SK-N-SH (cell line): ENCODE data around the gene NME9. TPM values are rescaled to one million over a fixed set of nuclear protein-coding genes. Genes with fewer than 3 reads are reported as not detected.

Experiments
- CTCF ChIA-PET: fragments of 300-600, 350-600 bp; formaldehyde crosslinking; extraction: SDS; loops from one replicate; lab custom pipeline; 2021; lab: Yijun Ruan, JAX
- POLR2A ChIA-PET: fragments of 350-600 bp; sonication (Branson Sonifier 250); formaldehyde crosslinking; extraction: SDS; loops from one replicate; lab custom pipeline; 2020; ENCODE audit warnings: antibody characterized with exemption, inconsistent platforms; lab: Yijun Ruan, JAX
- DNase-seq: peaks from one replicate; pipeline ENCODE4 v3.0.0; 2012
- H2AFZ ChIP-seq: fragments of 200-600 bp; sonication (generic); 2 replicates; pipeline ENCODE4 v1.8.1; 2016; ENCODE audit warnings: antibody characterized with exemption, mild to moderate bottlenecking, low read depth
- H3F3A ChIP-seq: fragments of 200-600 bp; sonication (generic); replicated peaks from 2 replicates; pipeline ENCODE3; 2016; ENCODE audit warnings: antibody characterized with exemption, mild to moderate bottlenecking; ENCODE audit not compliant: insufficient read depth
- H3K27ac ChIP-seq, 2 experiments: fragments of 200-500 bp in 1 of 2; fragments of 200-600 bp in 1 of 2; sonication (Bioruptor generic) in 1 of 2; sonication (generic), shearing (Covaris generic) in 1 of 2; 2 replicates each; pipeline versions ENCODE4 v1.5.1 to v1.6.1; 2014 to 2016; ENCODE audit warnings: low read depth in 2 of 2, inconsistent platforms in 1 of 2, low read length in 1 of 2, mild to moderate bottlenecking in 1 of 2, mixed read lengths in 1 of 2
- H3K27me3 ChIP-seq: fragments of 200-600 bp; sonication (generic), shearing (Covaris generic); 2 replicates; pipeline ENCODE4 v1.6.1; 2016; ENCODE audit warnings: mixed run types; ENCODE audit not compliant: insufficient read depth
- H3K36me3 ChIP-seq, 2 experiments: fragments of 200-500 bp in 1 of 2; fragments of 200-600 bp in 1 of 2; sonication (Bioruptor generic) in 1 of 2; sonication (generic) in 1 of 2; replicated peaks in 1 of 2; 2 replicates each; pipeline versions ENCODE3 to v1.5.1; 2014 to 2016; ENCODE audit warnings: low read length in 1 of 2, mild to moderate bottlenecking in 1 of 2; ENCODE audit not compliant: insufficient read depth in 2 of 2, control insufficient read depth in 1 of 2
- H3K4me1 ChIP-seq, 2 experiments: fragments of 200-500 bp in 1 of 2; fragments of 200-600 bp in 1 of 2; sonication (Bioruptor generic) in 1 of 2; sonication (generic), shearing (Covaris generic) in 1 of 2; 2 replicates each; pipeline versions ENCODE4 v1.5.1 to v1.6.1; 2014 to 2016; ENCODE audit warnings: low read depth in 1 of 2, low read length in 1 of 2, mixed run types in 1 of 2; ENCODE audit not compliant: insufficient read depth in 2 of 2, control insufficient read depth in 1 of 2
- H3K4me2 ChIP-seq: fragments of 200-600 bp; sonication (generic), shearing (Covaris generic); 2 replicates; pipeline ENCODE4 v1.6.1; 2017; ENCODE audit warnings: mixed run types
- H3K4me3 ChIP-seq, 2 experiments: fragments of 200-500 bp in 1 of 2; fragments of 200-600 bp in 1 of 2; sonication (Bioruptor generic) in 1 of 2; sonication (generic), shearing (Covaris generic) in 1 of 2; 2 replicates each; pipeline versions ENCODE4 v1.5.1 to v1.8.1; 2014 to 2016; ENCODE audit warnings: low read depth in 2 of 2, inconsistent platforms in 1 of 2, low read length in 1 of 2, mild to moderate bottlenecking in 1 of 2, mixed read lengths in 1 of 2, moderate library complexity in 1 of 2
- H3K79me2 ChIP-seq: fragments of 200-600 bp; sonication (generic); 2 replicates; pipeline ENCODE4 v1.8.1; 2017; ENCODE audit warnings: mild to moderate bottlenecking; ENCODE audit not compliant: insufficient read depth
- H3K9ac ChIP-seq: fragments of 200-600 bp; sonication (generic); 2 replicates; pipeline ENCODE4 v1.6.1; 2017; ENCODE audit warnings: mixed run types
- H3K9me2 ChIP-seq: fragments of 200-600 bp; sonication (generic); 2 replicates; pipeline ENCODE4 v1.6.1; 2017; ENCODE audit warnings: mixed run types
- H3K9me3 ChIP-seq: fragments of 200-600 bp; sonication (generic); 2 replicates; pipeline ENCODE4 v1.6.1; 2017; ENCODE audit warnings: mixed run types, mild to moderate bottlenecking, moderate library complexity
- H4K20me1 ChIP-seq: fragments of 200-600 bp; sonication (generic); 2 replicates; pipeline ENCODE4 v1.6.1; 2017; ENCODE audit warnings: mild to moderate bottlenecking, mixed run types; ENCODE audit not compliant: insufficient read depth
- CHD2 ChIP-seq: fragments of 150-350 bp; IDR thresholded peaks from 2 replicates; pipeline ENCODE4 v1.6.1; 2018; ENCODE audit warnings: low read length; ENCODE audit not compliant: partially characterized antibody
- GATA2 ChIP-seq: sonication (generic); formaldehyde crosslinking; IDR thresholded peaks from 2 replicates; pipeline ENCODE4 v1.5.0; 2020; ENCODE audit warnings: mild to moderate bottlenecking, missing genetic modification reagents
- JUND ChIP-seq: IDR thresholded peaks from 2 replicates; pipeline ENCODE4 v1.4.0; 2012
- MEF2A ChIP-seq: IDR thresholded peaks from 2 replicates; pipeline ENCODE4 v1.4.0; 2012; ENCODE audit warnings: low read depth, borderline replicate concordance
- RAD21 ChIP-seq: IDR thresholded peaks from 2 replicates; pipeline ENCODE4 v1.6.1; 2012; ENCODE audit warnings: mild to moderate bottlenecking, low read length
- RFX5 ChIP-seq: IDR thresholded peaks from 2 replicates; pipeline ENCODE4 v1.6.1; 2012; ENCODE audit warnings: mild to moderate bottlenecking, improper control_type of control experiment, low read length
- TCF12 ChIP-seq: IDR thresholded peaks from 2 replicates; pipeline ENCODE4 v1.4.0; 2012
- TEAD4 ChIP-seq: IDR thresholded peaks from 2 replicates; pipeline ENCODE4 v1.4.0; 2012; ENCODE audit warnings: mild to moderate bottlenecking, borderline replicate concordance; ENCODE audit not compliant: insufficient read depth
- WGBS: methylation state at CpG from one replicate; pipeline ENCODE4 v1.1.6; 2017; ENCODE audit warnings: low lambda C conversion rate; 5-methylcytosine and 5-hydroxymethylcytosine counted together
- polyA plus RNA-seq, 3 experiments: library from polyadenylated mRNA; depleted of rRNA; stranded (reverse); fragments of >200 nt; gene quantifications; 2 replicates each; pipeline ENCODE4 v1.2.3, GENCODE V29; 2012
- TF ChIP-seq, protein P1 (sequence below): IDR thresholded peaks from 2 replicates; pipeline ENCODE4; 2012
- TF ChIP-seq, protein P2 (sequence below): IDR thresholded peaks from 2 replicates; pipeline ENCODE4 v1.4.0; 2012; ENCODE audit warnings: low read depth, borderline replicate concordance
- TF ChIP-seq, protein P3 (sequence below): fragments of 150-350 bp; IDR thresholded peaks from 2 replicates; pipeline ENCODE4 v1.6.1; 2017; ENCODE audit warnings: antibody characterized with exemption, low read length, low read depth, borderline replicate concordance

NME9 gene
- polyA plus RNA-seq, 1 of the 3 experiments (the other 2 are of a cell fraction): 0.43 TPM

DNA sequence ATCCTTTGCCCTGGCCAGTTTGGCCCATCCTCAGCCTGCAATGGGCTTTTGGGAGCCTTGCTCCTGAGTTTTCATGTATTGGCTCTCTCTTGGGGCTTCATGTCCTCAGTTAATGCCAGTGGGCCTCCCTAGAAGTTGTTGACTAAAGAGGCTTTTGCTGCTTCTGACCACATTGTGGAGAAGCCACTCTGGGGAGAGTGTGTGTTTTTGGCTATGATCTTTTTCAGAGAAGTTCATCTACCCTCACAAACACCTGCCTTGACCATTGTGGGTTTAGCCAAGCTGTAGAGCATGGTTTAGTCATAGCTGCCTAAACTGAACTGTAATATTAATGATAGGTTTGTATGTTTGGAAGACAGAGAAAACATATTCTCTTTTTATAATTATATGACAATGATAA lies 24.7 kb upstream of the NME9 start:
- no peaks in the 10 kb centered on the region for H4K20me1 ChIP-seq
- H3K9me3 ChIP-seq: no peaks in the 10 kb centered on the region
- H3K36me3 ChIP-seq: no peaks in the 10 kb centered on the region
- H3K27me3 ChIP-seq: no peaks in the 10 kb centered on the region
- H3K4me2 ChIP-seq: no peak overlapping the region
- no peak overlapping the region for H3K27ac ChIP-seq
- no peak overlapping the region for H2AFZ ChIP-seq
- no peak for DNase-seq
- H3K9ac ChIP-seq: no peak overlapping the region
- no peak for TF ChIP-seq GATA2
- TF ChIP-seq, protein P1, sequence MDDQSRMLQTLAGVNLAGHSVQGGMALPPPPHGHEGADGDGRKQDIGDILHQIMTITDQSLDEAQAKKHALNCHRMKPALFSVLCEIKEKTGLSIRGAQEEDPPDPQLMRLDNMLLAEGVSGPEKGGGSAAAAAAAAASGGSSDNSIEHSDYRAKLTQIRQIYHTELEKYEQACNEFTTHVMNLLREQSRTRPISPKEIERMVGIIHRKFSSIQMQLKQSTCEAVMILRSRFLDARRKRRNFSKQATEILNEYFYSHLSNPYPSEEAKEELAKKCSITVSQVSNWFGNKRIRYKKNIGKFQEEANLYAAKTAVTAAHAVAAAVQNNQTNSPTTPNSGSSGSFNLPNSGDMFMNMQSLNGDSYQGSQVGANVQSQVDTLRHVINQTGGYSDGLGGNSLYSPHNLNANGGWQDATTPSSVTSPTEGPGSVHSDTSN: no peak
- TF ChIP-seq RFX5: no peak
- TF ChIP-seq, protein P2, sequence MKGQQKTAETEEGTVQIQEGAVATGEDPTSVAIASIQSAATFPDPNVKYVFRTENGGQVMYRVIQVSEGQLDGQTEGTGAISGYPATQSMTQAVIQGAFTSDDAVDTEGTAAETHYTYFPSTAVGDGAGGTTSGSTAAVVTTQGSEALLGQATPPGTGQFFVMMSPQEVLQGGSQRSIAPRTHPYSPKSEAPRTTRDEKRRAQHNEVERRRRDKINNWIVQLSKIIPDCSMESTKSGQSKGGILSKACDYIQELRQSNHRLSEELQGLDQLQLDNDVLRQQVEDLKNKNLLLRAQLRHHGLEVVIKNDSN: no peak
- TF ChIP-seq TCF12: no peak
- no peak for TF ChIP-seq CHD2
- TF ChIP-seq, protein P3, sequence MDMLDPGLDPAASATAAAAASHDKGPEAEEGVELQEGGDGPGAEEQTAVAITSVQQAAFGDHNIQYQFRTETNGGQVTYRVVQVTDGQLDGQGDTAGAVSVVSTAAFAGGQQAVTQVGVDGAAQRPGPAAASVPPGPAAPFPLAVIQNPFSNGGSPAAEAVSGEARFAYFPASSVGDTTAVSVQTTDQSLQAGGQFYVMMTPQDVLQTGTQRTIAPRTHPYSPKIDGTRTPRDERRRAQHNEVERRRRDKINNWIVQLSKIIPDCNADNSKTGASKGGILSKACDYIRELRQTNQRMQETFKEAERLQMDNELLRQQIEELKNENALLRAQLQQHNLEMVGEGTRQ: no peak
- no peak for TF ChIP-seq TEAD4
- CTCF ChIA-PET: no interaction called here
- H3K9me2 ChIP-seq: no peaks in the 10 kb centered on the region
- H3K79me2 ChIP-seq: peaks cover 11% of the 10 kb centered on the region; the same call in 1 of the 2 replicates
- H3K4me1 ChIP-seq: peaks cover 4 to 5% of the 10 kb centered on the region in 2 experiments; a peak in 1 of 4 replicates
- no peak overlapping the region for H3K4me3 ChIP-seq
- POLR2A ChIA-PET: no interaction called here
- peaks cover 5% of the 10 kb centered on the region for H3F3A ChIP-seq

DNA sequence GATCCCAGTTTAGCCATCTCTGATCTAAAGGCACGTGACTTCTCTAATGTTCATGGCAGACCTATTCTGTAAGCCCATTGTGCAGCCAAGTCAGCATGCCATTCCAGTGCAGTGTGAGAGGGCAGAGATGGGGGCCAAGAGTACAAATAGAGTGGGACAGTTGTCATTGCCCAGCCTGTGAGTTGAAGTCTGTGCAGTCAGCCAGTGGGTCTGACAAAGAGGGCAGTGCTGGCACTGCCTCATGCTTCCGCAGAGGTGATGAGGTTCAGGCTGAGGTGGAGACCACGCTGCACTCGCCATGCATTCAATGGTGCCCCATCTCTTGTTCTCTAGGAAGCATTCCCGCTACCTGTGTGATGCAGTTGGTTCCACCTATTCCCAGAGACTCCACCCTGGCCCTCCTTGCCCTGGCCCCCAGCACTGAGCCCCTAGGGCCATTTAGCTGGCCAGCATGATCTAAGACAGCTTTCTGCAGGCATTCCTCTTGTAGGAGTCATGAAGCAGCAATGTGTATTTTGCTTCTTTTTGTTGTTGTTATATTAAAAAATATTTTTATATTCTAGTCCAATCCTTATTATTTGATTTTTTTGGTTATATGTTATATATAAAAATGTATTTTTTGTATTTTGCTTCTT lies 22.4 kb upstream of the NME9 start:
- WGBS: 100% methylated on average over 1 of the region's 5 CpGs
- H3K4me2 ChIP-seq: no peak overlapping the region
- H3K9me2 ChIP-seq: no peaks in the 10 kb centered on the region
- H3K79me2 ChIP-seq: peaks cover 7% of the 10 kb centered on the region; the same call in 1 of the 2 replicates
- H2AFZ ChIP-seq: no peak overlapping the region
- H3K9me3 ChIP-seq: no peaks in the 10 kb centered on the region
- no peaks in the 10 kb centered on the region for H3K36me3 ChIP-seq
- no peak for TF ChIP-seq RAD21
- no peak for TF ChIP-seq MEF2A
- no peak for TF ChIP-seq JUND
- TF ChIP-seq, all 33 proteins: peak for 0
- H4K20me1 ChIP-seq: no peaks in the 10 kb centered on the region
- ChIA-PET POLR2A (no interaction called here), CTCF (no interaction called here)
- no peak for DNase-seq
- no peak overlapping the region for H3K27ac ChIP-seq
- H3K9ac ChIP-seq: no peak overlapping the region
- peaks cover 4 to 9% of the 10 kb centered on the region in 2 experiments; a peak in 1 of 4 replicates for H3K4me1 ChIP-seq
- H3K4me3 ChIP-seq: no peak overlapping the region
- H3K27me3 ChIP-seq: no peaks in the 10 kb centered on the region
- peaks cover 11% of the 10 kb centered on the region for H3F3A ChIP-seq
